Muscle of leg (tissue), 11 donors: ENCODE results near the gene MAPK12. TPM values are rescaled to one million over a fixed set of nuclear protein-coding genes. Genes with fewer than 3 reads are reported as not detected.

Experiments used
- DNase-seq: peaks from one replicate; pipeline ENCODE4 v3.0.0; 2013
- H3K27ac ChIP-seq: one replicate; pipeline ENCODE4 v1.5.1; 2013; ENCODE audit warnings: mild to moderate bottlenecking, low read length, control low read depth
- H3K27me3 ChIP-seq: one replicate; pipeline ENCODE4 v1.6.1; 2013; ENCODE audit warnings: low read length; ENCODE audit not compliant: control insufficient read depth, insufficient read depth
- H3K36me3 ChIP-seq: one replicate; pipeline ENCODE4 v1.6.1; 2013; ENCODE audit warnings: low read length; ENCODE audit not compliant: control insufficient read depth, insufficient read depth
- H3K4me1 ChIP-seq: one replicate; pipeline ENCODE4 v1.6.1; 2013; ENCODE audit warnings: low read length; ENCODE audit not compliant: control insufficient read depth, insufficient read depth
- H3K4me3 ChIP-seq: one replicate; pipeline ENCODE4 v1.5.1; 2013; ENCODE audit warnings: low read length, control low read depth
- H3K9me3 ChIP-seq: replicated peaks from 2 replicates; pipeline ENCODE4 v1.6.1; 2013; ENCODE audit warnings: low read depth, low read length; ENCODE audit not compliant: control insufficient read depth
- WGBS: methylation state at CpG from one replicate; pipeline ENCODE4 v1.1.5; 2013; ENCODE audit warnings: missing lambda C conversion rate; ENCODE audit not compliant: insufficient coverage; 5-methylcytosine and 5-hydroxymethylcytosine counted together
- polyA plus RNA-seq, 8 donors: library from polyadenylated mRNA; unstranded; fragments of 120-200 nt; gene quantifications; one replicate each; pipeline versions ENCODE4 v1.2.1 to v1.2.3, GENCODE V29; 2013; ENCODE audit warnings: inconsistent platforms in 1 of 8, low replicate concordance in 1 of 8; ENCODE audit not compliant: insufficient read length in 8 of 8, insufficient read depth in 1 of 8
- total RNA-seq: library from RNA; stranded (reverse); fragments of 120-200 nt; gene quantifications from one replicate; pipeline ENCODE4 v1.2.4, GENCODE V29; 2013

The MAPK12 gene
- total and polyA plus RNA-seq, 9 donors = 9.4 to 37.8 (median 20.3) TPM

DNA sequence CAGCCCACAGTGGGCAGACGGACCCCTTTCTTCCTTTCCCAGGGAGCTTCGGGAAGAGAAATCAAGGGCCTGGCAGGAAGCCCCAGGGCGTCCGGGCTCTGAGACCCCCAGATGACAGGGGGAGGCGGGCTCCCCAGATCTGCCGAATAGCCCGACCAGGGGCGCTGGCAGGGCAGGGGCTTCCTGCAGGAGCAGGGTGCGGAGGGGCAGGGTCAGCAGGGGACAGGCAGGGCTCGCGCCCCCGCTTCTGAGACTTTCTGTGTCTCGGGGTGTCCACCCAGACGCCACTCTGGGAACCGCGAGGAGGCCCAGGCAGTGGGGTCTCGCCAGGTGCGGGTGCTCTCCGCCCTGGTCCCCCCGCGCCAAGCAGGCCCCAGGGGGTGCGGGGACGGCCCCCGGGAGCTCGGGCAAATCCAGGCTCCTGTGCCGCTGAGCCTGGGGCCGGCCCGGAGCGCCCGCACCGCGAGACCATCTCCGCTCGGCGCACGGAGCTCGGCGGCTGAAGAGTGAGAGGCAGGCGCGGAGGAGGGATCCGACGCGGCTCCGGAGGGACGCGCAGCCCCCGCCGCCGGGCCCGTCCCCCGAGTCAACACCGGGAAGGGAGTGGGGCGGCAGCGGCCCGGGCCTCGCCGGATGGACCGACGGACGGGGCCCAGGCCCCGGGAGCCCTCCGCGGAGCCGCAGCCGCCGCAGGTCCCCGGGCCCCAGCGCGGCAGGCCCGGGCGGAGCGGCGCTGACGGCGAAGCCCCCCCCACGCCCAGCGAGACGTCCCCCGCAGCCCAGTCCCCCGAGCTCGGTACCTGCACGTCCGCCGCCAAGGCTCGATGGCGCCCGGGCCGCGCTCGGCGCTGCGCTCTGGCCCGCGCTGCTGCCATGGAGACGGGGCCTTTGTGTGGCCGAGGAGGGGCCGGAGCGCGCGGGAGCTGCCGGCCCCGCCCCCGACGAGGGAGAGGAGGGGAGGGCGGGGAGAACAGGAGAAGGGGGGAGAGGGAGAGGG lies 45.6 kb upstream of the MAPK12 start, which contains the start of gene PLXNB2:
Gene PLXNB2 (minus strand): TSS at position 894 of the 997 bp plus-strand sequence. CDS start 17,062 bp downstream, outside the sequence.
- Histone ChIP-seq H3K9me3 (no peaks in the 10 kb centered on the region), H3K27ac (peak within 1 kb of the TSS; percentile 92), H3K36me3 (peaks cover 19% of the 10 kb centered on the region), H3K4me3 (peak within 1 kb of the TSS; percentile 88), H3K27me3 (no peaks in the 10 kb centered on the region), H3K4me1 (peaks cover 67% of the 10 kb centered on the region)
- WGBS = under 1% methylated on average over 93 of the region's 105 CpGs
- DNase-seq = peak; percentile 96

DNA sequence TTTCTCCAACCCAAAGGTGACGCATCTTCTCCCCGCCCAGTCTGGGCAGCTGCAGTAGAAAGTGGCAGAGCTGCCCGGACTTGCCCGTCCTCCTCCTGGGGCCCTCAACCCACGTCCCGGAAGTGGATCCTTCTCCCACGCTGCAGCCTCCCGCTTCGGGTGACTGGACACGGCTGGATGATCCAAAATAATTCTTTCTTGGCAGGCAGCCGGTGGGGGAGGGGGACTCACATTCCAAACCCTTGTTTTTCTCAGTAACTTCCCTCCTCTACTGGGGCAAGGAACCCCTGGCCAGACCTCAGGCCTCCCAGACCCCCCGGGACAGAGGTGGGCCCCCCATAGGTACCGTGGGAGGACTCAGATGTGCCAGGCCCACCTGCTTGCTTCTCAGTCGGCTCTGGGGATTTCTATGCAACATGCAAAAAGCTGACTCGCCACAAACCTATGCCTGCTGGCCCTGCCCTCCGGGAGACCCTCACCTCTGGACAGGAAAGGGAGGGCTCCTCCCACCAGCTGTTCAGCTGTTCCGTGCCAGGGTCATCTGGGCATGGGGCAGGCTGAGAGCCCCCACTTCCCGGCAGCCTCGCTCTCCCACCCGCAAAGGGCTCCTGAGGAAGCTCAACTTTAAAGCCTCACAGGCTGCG lies 44.6 kb upstream of the MAPK12 start:
- DNase-seq = peak; percentile 91
- Histone ChIP-seq H3K27me3 (no peaks in the 10 kb centered on the region), H3K4me1 (peaks cover 77% of the 10 kb centered on the region), H3K4me3 (peak overlapping the region; percentile 88), H3K36me3 (peaks cover 19% of the 10 kb centered on the region), H3K9me3 (no peaks in the 10 kb centered on the region), H3K27ac (peak overlapping the region; percentile 92)
- 1% methylated on average over 14 of the region's 21 CpGs for WGBS

DNA sequence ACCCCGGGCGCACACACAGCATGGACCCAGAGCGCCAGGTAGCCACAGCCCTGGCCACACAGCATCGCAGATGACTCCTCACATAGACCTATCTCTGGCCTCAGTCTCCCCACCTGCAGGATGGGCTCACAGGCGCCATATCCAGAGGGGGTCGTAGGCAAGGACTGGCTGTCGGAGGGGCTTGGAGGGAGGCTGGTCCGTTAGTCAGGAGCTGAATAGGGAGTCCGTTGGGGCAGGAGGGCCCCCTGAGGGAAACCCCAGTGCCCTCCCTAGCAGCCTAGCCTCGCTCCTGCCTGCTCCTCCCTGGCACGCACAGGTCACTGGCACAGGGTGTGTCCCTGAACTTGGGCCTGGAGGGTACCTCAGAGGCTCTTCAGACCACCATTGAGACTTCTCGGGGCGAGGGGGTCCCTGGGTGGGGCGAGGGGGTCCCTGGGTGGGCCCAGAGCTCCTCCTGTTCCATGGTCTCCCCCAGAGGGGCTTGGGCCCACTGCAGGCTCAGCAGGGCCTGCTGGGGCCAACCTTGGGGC lies 44.0 kb upstream of the MAPK12 start:
- Histone ChIP-seq H3K36me3 (peaks cover 19% of the 10 kb centered on the region), H3K9me3 (no peaks in the 10 kb centered on the region), H3K4me1 (peaks cover 83% of the 10 kb centered on the region), H3K27me3 (no peaks in the 10 kb centered on the region), H3K27ac (peak overlapping the region; percentile 92), H3K4me3 (peak overlapping the region; percentile 88)
- WGBS = 60% methylated on average over 12 of the region's 14 CpGs
- no peak for DNase-seq

DNA sequence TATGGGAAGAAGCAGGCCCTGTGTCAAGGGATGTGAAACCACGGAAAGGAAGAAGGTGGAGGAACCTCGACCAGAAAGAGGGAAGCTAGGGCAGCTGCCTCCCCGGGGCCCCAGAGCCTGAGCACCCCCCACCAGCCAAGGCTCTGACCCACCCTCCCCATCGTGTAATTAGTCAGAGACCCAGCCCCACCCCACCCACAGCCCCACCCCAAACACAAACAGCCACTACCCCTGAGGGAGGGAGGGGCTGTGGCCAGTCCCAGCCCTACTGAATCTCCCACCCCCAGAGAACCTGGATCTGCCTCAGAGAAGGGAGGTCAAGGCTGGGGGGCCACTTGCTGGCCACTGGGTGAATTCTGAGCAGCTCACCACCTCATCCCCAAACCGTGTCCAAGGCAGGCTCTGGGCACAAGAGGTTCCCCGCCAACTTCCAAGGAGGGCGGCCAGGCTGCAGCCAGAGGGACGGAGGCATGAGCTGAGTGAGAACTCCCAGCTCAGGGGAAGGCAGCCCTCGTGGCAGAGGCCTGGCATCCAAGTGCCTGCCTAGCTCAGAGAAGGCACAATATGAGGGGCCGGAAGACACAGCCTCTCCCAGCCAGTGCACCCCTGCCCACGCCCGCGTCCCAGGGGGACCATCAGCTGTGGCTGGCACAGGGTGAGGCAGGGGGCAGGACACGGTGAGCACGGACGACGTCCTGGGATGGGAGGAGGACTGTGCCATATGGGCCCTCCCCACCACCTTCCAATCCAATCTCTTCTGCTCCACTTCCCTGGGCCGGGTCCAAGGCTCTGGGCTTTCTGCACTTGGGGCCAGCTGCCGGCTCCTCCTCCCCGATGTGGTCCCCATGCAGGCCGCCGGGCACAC lies 43.3 kb upstream of the MAPK12 start:
- Histone ChIP-seq H3K27ac (peak overlapping the region; percentile 92), H3K36me3 (peaks cover 19% of the 10 kb centered on the region), H3K27me3 (no peaks in the 10 kb centered on the region), H3K4me3 (peak overlapping the region; percentile 88), H3K4me1 (peaks cover 87% of the 10 kb centered on the region), H3K9me3 (no peaks in the 10 kb centered on the region)
- peak; percentile 56 for DNase-seq
- 49% methylated on average over 14 of the region's 22 CpGs for whole genome bisulfite sequencing

DNA sequence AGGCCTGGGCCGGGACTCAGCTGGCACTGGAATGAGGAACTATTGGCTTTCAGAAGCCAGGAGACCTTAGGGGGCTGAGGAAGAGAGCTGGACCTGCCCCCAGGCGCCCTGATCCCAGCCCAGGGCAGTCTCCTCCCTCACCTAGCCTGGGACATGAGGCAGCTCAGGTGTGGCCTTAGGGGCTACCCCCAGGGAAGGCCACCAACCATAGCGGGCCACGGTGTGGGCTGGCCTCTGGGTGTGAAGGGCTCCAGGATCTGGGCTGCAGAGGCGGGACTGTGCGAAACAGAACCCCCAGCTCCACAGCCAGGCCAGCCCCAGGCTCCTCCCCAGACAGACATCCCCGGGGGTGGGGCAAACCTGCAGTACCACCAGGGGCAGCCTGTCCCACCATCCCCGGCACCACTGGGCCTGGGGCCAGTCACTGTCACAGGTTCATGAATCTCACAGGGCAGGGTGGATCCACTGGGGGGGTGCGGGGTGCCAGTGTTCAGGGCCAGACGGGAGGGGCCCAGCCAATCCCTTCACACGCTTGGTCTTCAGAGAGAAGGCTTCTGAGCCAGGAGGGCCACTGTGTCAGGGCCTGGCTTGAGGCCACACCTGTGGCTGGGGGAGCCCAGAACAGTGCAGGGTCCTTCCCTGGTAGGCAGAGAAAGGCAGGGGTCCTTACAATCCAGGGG lies 42.5 kb upstream of the MAPK12 start:
- peaks cover 84% of the 10 kb centered on the region for H3K4me1 ChIP-seq
- peak; percentile 47 for DNase-seq

DNA sequence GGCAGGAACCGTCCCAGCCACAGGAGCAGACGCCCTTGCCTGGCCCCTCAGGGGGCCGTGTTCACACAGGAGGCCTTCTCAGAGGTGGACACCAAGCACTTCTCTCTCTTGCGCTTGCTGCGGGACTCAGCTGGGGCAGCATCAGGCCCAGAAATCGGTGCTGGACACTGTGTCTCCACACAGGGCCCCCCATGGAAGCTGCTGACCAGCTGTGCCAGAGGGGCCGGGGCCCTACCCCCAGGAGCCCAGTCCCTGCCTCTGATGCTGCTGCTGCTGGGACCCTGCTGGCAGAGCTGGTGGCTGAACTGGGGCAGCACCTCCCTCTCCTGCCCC lies 42.0 kb upstream of the MAPK12 start:
- Histone ChIP-seq H3K36me3 (peaks cover 19% of the 10 kb centered on the region), H3K9me3 (no peaks in the 10 kb centered on the region), H3K27me3 (no peaks in the 10 kb centered on the region), H3K4me1 (peaks cover 83% of the 10 kb centered on the region), H3K4me3 (no peak overlapping the region), H3K27ac (peak overlapping the region; percentile 92)
- DNase-seq = no peak
- 53% methylated on average over 7 of the region's 7 CpGs for WGBS

More for the DNA sequence above, 42.5 kb upstream of the MAPK12 start:
- H3K36me3 ChIP-seq = peaks cover 19% of the 10 kb centered on the region
- H3K27ac ChIP-seq = peak overlapping the region; percentile 92
- H3K4me3 ChIP-seq = peak overlapping the region; percentile 2
- no peaks in the 10 kb centered on the region for H3K27me3 ChIP-seq
- 45% methylated on average over 6 of the region's 11 CpGs for WGBS
- H3K9me3 ChIP-seq = no peaks in the 10 kb centered on the region

DNA sequence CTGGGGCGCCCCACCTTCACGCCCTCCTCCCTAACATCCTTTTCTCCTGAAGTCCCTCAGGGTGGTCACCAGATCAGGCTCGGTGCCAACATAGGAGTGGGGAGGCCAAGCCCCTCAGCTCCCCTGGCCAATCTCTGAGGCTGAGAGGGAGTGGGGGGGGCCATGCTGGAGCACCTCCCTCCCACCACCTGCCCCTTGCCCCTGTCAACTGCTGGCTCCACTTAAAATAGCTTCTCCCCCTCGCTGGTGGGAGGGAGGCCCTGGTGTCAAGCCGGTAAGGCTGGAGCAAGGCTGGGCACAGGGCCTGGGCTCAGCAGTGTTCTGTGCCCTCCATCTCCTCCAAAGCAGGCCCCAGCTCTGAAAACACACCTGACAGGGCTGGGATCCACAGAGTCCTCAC lies 41.1 kb upstream of the MAPK12 start:
- WGBS = 13% methylated on average over 2 of the region's 5 CpGs
- peak; percentile 72 for DNase-seq
- H3K9me3 ChIP-seq = no peaks in the 10 kb centered on the region
- no peaks in the 10 kb centered on the region for H3K27me3 ChIP-seq
- H3K36me3 ChIP-seq = peaks cover 19% of the 10 kb centered on the region
- no peak overlapping the region for H3K4me3 ChIP-seq
- peaks cover 75% of the 10 kb centered on the region for H3K4me1 ChIP-seq
- H3K27ac ChIP-seq = peak overlapping the region; percentile 92

DNA sequence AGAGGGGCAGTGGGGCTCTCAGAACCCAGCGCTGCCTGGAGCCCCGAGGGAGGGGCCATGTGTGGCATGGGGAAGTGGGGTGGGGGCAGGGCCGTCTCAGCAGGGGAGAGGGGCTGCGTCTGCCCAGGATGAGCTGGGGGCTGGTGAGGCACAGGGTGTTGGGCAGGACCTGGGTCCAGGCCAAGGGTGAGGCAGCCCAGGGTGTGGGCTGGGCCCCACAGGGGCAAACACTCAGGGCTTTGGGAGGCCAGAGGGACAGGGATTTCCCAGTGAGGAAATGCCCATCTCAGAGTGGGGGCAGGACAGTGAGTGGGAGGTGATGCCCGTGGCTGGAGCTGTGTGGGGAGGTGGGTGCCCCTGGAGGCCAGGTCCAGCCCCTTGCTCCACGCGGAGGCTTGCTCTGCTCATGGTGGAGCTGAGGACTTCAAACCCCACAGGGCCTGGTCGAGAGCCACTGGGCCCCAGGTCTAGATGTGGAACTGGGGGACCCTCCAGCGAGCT lies 40.6 kb upstream of the MAPK12 start:
- H3K4me1 ChIP-seq = peaks cover 75% of the 10 kb centered on the region
- peak; percentile 35 for DNase-seq

DNA sequence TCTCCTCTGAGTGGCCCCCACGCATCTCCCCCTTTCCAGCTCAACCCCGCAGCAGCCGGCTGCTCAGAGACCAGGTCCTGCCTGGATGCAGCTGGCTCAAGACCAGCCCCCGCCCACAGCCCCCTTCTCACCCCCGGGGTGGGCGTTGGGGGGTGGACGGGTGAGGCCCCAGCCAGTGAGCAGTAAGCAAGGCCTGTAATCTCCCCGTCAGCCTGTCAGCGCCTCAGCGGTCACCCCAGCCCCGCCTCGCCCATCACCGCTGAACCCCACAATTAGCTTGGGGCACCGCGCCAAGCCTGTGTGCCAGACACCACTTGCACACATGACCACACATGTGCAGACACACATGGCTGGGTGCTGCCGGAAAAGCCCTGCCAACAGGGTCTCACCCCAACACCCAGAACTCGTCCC lies 40.1 kb upstream of the MAPK12 start:
- DNase-seq = no peak
- H3K4me3 ChIP-seq = no peak overlapping the region
- peaks cover 78% of the 10 kb centered on the region for H3K4me1 ChIP-seq
- no peaks in the 10 kb centered on the region for H3K27me3 ChIP-seq
- peaks cover 19% of the 10 kb centered on the region for H3K36me3 ChIP-seq
- 31% methylated on average over 13 of the region's 17 CpGs for WGBS
- H3K9me3 ChIP-seq = no peaks in the 10 kb centered on the region
- peak overlapping the region; percentile 89 for H3K27ac ChIP-seq

More for the DNA sequence above, 40.6 kb upstream of the MAPK12 start:
- 46% methylated on average over 9 of the region's 9 CpGs for WGBS
- H3K27ac ChIP-seq = peak overlapping the region; percentile 89
- no peaks in the 10 kb centered on the region for H3K27me3 ChIP-seq
- H3K36me3 ChIP-seq = peaks cover 19% of the 10 kb centered on the region
- H3K4me3 ChIP-seq = no peak overlapping the region
- no peaks in the 10 kb centered on the region for H3K9me3 ChIP-seq
